Stimulated activated CD4-positive, alpha-beta T cell treated with anti-CD3 and anti-CD28 coated beads, Interleukin-4, amount 100 ng/mL, for 4 hours (primary cell): ENCODE data around the gene RNF213.
"Not testable (repeated sequence)": the region's sequence is repeated elsewhere in the genome, so short reads cannot be mapped to it uniquely, and the experiment has no call there.

ENCODE experiments used
- DNase-seq, 2 experiments: peaks; one replicate each; pipeline ENCODE4 v3.0.0-alpha.2; 2020

RNF213 gene

DNA sequence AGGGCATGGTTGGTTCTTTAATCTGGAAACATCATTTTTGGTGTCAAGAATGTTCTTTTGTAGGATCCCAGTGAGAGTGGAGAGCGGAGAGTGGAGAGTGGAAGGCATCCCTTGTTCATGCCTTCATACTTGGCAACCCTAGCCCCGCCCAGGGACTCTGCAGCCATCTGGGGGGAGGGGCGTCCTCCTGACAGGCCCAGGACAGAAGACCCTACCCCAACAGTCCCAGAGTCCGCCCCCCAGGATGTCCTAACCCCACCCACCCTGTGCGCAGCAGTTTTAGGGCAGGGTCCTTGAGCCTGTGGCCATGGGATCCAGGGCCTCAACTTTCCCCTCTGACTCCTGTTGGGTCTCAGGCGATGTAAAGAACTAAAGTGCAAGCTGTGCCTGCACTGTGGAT, 36.0 kb upstream of the RNF213 start:
- DNase-seq: no peak

DNA sequence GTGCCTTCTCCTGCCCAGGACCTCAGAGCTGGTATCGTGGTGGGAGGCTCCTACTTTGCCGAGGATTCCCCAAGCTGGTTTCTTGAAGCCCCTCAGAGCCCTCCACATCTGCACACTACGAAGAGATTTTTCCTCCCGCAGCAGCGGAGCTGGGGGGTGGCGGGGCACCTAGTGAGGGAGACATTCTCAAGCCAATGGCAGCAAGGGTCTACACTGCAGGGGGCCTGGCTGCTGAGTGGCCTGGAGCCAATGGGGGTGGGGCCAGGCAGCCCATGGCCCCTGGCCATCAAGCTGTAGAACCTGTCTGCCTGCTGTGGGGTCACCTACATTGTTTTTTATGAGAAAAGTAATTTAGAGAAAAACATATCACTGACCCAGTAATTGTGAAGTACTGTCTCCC, 35.4 kb upstream of the RNF213 start:
- no peak for DNase-seq

DNA sequence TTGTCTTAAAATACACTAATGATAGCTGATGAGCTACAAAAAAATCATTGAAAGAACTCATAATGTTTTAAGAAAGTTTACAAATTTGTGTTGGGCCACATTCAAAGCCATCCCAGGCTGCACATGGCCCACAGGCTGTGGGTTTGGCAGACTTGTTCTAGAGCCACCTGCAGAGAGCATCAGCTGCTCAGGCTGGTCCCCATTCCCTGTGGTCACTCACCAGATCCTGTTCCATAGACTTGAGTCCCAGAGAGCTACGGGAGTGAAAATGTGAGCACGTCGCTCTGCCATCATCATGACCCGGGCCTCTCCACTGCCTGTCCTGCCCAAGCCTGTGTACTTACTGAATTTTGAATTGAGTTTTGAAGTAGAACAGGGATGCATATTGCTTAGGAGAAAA, 33.5 kb upstream of the RNF213 start:
- DNase-seq: no peak

DNA sequence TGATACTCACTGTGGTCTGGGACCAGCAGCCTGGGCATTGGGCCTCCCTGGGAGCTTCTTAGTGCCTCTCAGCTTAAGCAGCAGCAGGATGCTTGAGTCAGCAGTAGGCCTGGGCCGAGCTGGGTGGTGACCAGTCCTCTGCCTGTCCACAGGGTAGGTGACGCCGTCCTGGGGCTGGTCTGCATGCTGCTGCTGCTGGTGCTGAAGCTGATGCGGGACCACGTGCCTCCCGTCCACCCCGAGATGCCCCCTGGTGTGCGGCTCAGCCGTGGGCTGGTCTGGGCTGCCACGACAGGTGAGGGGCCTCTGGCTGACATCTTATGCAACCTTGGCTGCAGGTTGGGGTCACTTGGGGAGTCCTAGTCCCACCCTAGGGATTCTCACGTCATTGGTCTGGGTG, 33.0 kb upstream of the RNF213 start:
- no peak for DNase-seq

DNA sequence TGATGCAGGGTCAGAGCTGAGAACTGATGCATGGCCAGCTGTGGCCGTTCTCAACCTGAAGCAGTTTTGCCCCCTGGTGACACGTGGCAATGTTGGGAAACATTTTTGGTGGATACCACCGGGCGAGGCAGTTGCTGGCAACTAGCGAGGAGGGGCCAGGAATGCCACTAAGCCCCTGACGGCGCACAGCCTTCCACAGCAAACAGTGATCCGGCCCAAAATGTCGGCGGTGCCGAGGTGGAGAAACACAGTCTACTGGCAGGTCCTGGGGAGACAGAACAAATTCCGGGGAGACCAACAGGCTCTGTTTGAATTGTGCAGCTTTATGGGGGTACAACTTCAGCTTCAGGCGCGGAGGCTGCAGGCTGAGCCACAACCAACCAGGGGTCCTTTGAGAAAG, 32.2 kb upstream of the RNF213 start:
- no peak for DNase-seq

DNA sequence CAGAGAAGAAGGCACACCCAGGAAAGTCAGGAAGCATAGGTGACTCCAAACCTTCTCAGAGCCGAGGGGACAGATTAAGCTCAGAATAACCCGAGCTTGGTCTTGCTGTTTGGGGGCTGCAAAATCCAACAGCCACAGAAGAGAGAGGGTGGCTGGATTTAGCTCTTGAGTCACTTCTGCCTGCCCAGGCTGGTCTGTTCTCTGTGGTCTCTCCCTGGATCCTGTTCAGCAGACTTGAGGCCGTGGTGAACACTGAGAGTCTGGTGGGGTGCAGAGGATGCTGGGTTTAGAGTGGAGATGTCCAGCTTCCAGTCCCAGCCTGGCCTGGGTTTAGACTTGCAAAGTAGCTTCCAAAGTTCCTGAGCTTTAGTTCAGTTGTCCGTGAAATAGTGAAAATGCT, 31.6 kb upstream of the RNF213 start:
- DNase-seq: no peak

DNA sequence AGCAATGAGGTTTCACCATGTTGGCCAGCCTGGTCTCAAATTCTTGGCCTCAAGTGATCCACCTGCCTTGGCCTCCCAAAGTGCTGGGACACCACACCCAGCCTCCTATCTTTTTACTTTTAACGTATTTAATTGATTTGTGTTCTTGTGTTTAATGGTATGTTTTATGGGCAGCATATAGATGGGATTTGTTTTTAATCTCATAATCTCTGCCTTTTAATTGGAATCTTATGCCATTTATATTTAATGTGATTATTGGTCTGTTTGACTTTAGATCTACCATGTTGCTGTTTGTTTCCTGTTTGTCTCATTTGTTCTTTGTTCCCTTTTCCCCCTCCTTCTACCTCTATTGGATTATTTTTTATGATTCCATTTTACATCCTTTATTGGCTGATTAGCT, 28.2 kb upstream of the RNF213 start:
- no peak for DNase-seq

DNA sequence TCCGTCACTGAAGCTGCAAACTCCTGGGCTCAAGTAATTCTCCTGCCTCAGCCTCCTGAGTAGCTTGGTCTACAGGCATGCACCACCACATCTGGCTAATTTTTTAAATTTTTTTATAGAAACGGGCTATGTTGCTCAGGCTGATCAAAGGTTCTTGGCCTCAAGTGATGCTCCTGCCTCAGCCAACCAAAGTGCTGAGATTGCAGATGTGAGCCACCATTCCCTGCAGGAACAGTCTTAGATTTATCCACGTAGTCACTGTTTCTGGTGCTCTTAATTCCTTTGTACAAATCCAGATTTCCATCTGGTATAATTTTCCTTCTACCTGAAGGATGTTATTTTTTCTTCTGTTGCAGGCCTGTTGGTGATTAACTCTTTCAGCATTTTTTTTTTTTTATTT, 27.4 kb upstream of the RNF213 start:
- DNase-seq: no peak

DNA sequence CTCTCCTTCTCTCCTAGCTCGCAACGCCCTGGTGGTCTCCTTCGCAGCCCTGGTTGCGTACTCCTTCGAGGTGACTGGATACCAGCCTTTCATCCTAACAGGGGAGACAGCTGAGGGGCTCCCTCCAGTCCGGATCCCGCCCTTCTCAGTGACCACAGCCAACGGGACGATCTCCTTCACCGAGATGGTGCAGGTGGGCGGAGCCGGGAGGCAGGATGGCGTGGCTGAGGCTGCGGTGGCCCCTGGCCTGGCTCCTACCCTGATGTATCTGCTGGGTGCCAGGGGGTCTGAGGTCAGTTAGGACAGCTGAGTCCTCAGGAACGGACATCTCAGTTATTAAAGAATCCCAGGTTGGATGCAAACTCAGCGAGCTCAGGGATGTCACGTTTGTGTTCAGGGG, 23.7 kb upstream of the RNF213 start:
- DNase-seq: no peak

DNA sequence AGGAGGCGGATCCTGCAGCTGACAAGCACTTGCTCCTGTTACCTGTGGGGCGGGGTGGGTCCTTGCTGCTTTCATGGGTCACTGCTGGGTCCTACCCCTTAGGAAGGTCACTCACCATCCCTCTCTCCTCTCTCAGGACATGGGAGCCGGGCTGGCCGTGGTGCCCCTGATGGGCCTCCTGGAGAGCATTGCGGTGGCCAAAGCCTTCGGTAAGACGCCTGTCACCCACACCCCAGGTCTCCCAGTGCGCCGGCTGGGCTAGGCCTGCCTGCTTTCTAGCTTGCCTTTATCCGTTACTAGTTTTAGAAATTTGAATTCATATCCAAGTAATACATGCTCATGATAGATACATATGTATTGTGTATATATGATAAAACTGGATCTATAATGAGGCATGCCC, 23.3 kb upstream of the RNF213 start:
- no peak for DNase-seq

DNA sequence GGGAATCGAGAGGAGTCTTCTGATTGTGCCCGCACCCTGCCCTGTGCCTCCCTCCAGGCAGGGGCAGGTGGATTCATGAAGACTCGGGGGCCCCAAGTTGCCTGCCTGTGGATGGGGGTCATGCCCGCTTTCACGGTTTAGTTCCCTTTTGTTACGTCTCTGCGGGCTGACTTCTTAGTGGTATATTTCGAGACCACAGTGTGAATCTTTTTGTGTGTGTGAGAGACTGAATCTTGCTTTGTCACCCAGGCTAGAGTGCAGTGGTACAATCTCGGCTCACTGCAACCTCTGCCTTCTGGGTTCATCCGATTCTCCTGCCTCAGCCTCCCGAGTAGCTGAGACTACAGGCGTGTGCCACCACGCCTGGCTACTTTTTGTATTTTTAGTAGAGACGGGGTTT, 18.1 kb upstream of the RNF213 start:
- no peak for DNase-seq

DNA sequence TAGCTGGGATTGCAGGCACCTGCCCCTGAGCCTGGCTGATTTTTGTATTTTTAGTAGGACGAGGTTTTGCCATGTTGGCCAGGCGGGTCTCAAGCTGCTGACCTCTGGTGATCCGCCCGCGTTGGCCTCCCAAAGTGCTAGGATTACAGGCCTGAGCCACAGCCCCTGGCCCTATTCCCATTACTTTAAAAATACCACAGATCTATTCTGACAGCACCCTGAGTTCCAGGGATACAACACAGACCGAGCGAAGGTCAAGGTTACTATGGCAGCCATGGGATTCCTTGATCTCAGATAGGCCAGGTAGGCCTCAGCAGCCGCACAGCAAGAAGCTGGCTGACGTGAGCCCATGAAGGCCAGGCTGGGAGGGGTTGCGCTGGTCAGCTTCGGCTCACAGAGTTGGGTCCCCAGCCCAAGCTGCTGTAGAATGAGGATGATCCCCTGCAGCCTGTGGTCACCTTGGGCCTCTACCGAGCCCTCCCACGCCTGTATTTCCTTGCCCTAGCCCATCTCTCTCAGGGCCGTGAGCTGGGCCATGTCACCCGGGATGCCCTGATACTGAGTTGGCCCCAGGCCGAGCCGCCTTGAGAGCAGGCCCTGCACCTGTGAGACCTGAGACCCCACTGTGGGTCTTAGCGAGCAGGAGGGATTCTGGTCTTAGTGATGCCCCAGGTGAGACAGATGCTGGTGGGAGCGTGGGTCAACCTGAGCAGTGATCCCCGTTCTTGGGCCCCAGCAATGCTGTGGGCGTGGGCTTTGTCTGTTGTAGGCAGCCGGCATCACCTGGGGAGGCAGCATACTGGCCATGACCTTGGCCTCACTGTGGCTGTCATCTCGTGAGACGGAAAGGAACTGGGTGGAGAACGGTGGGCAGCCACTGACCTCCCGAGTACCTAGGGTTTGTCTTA, 16.9 kb upstream of the RNF213 start:
- DNase-seq: no peak

DNA sequence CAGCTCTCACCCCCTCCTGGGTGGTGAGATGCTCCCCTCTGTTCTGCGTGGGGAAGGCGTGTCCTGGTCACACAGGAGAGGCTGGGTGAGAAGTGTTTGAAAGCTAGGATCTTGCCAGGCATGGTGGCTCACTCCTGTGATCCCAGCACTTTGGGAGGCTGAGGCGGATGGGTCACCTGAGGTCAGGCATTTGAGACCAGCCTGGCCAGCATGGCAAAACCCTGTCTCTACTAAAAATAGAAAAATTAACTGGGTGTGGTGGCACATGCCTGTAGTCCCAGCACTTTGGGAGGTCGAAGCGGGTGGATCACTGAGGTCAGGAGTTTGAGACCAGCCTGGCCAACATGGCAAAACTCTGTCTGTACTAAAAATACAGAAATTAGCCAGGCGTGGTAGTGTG, 16.2 kb upstream of the RNF213 start:
- DNase-seq: not testable (repeated sequence)

DNA sequence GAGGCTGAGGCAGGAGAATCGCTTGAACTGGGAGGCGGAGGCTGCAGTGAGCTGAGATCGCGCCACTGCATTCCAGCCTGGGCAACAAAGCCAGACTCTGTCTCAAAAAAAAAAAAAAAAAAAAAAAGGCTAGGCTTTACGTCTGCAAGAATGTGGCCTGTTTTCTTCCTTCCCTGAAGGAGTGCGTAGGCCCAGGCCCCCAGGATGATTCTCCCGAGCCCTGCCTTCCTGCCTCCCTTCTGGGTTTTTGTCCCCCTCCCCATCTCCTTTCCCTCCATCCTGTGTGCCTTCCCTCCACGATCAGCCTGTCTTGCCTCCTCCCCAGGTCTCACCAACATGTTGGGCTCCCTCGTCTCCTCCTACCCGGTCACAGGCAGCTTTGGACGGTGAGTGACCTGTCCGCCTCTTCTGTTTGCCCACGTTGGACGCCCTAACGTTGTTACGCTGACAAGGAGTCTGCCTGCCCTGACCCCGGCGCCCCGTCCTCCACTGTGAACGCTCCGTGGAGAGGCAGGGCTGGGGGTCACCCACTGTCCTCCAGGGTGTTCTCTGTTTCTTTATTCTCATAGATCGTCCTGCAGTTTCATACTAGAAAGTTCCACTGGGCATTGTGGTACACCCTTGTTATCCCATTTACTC, 15.7 kb upstream of the RNF213 start:
- no peak for DNase-seq

DNA sequence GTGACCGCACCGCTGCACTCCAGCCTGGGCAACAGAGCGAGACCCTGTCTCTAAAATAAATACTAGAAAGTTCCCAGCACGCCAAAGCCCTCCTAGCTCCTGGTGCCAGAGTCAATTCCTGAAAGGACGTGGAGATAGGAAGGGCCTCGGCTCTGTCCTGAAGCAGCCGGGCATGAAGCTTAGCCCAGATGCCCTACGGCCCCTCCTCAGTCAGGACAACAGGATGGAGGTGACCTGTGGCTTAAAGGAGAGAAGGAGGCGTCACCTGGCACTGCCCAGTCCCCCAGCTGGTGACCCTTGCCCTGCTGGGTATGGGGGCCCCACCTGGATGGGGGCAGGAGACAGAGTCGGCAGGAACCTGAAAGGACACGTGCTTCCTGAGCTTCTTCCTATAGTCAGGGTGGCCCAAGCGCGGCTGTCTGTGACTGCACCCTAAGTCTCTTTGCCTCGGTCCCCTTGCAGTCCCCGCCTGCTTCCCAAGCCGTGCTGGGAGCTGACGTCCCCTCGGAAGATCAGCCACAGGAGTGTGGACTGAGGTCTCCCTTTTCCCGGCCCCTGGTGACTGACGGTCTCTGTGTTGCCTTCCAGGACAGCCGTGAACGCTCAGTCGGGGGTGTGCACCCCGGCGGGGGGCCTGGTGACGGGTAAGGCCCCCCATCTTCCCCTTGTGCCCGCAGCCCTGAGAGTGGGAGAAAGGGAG, 14.9 kb upstream of the RNF213 start:
- no peak for DNase-seq

DNA sequence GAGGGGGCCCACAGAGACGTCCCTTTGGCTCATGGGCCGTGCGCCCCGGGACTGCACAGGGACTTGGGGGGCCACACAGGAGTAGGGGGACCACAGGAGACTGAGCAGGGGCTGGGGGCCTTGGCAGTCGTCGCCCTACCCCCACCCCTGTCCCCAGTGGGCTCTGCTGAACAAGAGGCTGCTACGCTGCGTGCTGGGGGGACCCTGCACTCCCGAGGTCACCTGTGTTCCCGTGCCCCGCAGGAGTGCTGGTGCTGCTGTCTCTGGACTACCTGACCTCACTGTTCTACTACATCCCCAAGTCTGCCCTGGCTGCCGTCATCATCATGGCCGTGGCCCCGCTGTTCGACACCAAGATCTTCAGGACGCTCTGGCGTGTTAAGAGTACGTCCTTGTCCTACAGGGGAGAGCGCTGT, 14.4 kb upstream of the RNF213 start:
- no peak for DNase-seq

DNA sequence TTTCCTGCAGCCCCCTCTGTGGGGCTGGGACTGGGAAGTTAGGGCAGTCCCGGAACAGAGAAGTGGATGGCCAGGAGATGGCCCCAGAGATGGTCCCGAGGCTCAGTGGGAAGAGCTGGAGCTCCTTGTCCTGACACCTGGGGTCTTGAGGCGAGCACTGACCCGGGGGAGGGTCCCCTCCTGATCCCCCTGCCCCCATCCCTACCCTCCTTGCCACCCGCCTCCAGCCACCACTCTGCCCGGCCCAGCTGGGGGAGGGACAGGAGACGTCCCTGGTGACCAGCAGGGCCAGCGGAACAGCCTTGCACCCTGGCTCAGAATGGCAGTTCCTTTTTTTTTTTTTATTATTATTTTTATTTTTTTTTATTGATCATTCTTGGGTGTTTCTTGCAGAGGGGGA, 13.9 kb upstream of the RNF213 start:
- no peak for DNase-seq

DNA sequence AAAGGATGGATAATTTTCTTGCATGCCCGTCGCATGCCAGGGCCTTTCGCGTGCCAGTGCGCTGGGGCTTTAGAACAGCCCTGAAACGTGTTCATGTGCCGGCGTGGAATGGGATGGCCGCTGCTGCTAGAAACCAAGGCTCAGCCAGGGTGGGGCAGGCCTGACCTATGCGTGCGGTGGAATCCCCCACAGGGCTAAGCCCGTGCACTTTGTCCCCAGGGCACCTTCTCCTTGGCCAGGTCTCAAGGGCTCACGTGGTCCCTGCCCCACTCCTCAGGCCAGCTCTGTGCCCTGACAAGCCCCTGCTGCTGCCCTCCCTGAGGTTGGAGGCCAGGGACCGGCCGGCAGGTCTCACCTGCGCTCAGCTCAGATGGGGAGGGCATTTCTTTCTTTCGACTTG, 13.1 kb upstream of the RNF213 start:
- no peak for DNase-seq

DNA sequence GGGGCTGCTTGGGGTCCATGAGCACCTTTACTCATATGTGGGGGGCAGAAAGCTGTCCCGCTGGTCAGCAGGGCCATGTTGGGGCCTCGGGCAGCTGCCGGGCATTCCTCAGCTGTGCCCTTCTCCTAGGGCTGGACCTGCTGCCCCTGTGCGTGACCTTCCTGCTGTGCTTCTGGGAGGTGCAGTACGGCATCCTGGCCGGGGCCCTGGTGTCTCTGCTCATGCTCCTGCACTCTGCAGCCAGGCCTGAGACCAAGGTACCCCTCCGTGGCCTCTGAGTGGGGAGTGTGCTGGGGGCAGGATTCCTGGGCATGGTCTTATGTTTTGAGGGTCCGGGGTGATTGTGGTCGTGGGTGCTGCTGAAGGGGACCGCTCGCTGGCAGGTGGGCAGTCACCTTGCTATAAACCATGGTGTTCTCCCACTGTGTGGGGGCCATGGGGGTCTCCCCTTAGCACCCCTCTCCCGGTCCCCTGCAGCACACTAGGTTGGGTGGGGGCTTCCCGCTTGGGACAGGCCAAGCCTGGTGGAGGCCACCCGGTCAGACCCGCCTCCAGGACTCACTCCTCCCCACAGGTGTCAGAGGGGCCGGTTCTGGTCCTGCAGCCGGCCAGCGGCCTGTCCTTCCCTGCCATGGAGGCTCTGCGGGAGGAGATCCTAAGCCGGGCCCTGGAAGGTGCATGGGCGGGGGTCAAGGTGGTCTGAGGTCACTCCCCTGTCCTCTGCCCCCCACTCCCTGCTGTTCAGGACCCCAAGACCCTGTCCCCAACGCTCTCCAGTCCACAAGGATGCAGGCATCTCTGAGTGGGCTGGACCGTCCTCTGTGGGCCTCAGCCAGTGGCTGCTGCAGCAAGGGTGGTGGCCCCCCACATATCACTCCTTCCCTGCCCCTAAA, 12.4 kb upstream of the RNF213 start:
- DNase-seq: no peak

DNA sequence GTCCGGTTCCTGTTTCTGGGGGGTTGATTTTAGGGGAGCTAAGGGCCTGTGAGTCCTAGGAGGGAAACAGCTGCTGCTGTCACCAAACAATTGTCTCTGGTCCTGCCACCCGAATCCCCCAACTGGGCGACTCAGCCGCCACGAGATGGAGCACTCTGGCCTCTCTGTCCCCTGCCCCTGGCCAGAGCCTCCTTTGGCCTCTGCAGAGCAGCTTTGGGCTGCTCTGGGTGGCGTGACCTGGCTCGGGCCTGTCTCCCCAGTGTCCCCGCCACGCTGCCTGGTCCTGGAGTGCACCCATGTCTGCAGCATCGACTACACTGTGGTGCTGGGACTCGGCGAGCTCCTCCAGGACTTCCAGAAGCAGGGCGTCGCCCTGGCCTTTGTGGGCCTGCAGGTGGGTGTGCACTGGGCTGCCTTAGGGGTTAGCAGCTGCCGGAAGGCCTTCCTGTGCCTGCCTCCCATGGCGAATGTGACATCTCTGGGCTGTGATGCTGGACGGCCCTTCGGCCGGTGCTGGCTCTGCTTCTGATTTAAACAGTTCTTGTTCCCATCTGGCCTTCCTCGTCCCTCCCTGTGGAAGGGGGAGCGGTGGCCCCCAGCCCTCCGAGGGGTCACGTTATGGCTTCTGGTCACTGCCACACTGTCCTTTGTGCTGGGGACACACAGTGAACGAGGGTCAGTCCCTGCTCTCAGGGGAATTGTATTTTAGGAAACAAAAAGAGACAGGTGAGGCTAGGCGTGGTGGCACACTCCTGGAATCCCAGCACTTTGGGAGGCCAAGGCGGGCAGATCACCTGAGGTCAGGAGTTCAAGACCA, 11.6 kb upstream of the RNF213 start:
- DNase-seq: no peak

DNA sequence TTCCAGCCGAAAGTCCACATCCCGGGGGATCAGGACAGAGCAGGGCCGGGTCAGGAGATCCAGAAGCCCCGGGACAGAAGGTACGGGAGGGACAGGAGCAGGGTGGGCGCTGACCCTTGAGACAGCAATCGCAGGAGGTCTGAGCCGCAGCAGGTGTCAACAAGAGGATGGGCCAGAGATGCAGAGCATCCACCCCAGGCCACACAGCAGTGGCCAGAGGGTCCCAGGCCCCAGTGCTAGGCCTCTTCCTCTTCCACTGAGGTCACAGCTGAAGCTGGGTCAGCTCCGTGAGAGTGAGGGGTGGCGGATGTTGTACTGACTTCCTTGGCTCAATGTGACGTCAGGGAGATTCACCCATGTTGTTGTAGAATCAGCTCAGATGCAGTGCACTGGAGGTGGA, 8.7 kb upstream of the RNF213 start:
- no peak for DNase-seq

DNA sequence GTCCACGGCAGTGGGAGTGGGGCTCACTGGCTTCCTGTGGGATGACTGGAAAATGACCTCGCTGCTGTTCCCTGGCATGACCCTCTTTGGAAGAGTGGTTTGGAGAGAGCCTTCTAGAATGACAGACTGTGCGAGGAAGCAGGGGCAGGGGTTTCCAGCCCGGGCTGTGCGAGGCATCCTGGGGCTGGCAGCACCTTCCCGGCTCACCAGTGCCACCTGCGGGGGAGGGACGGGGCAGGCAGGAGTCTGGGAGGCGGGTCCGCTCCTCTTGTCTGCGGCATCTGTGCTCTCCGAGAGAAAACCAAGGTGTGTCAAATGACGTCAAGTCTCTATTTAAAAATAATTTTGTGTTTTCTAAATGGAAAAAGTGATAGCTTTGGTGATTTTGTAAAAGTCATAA, 7.8 kb upstream of the RNF213 start:
- DNase-seq: peak; percentile 78 to 88
